Activated CD8-positive, alpha-beta memory T cell treated with anti-CD3 and anti-CD28 coated beads, Interleukin-2, amount 10 ng/mL, durations not matched to agents 7 days and 5 days (primary cell): ENCODE data around the gene CLDN15. TPM values are rescaled to one million over a fixed set of nuclear protein-coding genes. Genes with fewer than 3 reads are reported as not detected.
"Not testable (repeated sequence)": the region's sequence is repeated elsewhere in the genome, so short reads cannot be mapped to it uniquely, and the experiment has no call there.

Source experiments
- ATAC-seq: fragments of 150-1000 bp; cut with Tn5 transposase; one replicate; pipeline ENCODE4 v1.10.0; 2021; ENCODE audit warnings: moderate library complexity
- CTCF ChIA-PET: fragments of 350-600 bp; sonication (Branson Sonifier 250); formaldehyde crosslinking; loops from one replicate; lab custom pipeline; 2021; ENCODE audit warnings: antibody characterized with exemption; lab: Charles Lee
- DNase-seq: peaks from one replicate; pipeline ENCODE4 v3.0.0-alpha.2; 2020
- H3K27ac Mint-ChIP-seq: one replicate; pipeline ENCODE4 v1.8.0; 2021; ENCODE audit warnings: mild to moderate bottlenecking, mixed read lengths
- H3K27me3 Mint-ChIP-seq: one replicate; pipeline ENCODE4 v1.8.0; 2021; ENCODE audit warnings: mixed read lengths
- H3K36me3 Mint-ChIP-seq: one replicate; pipeline ENCODE4 v1.8.0; 2021; ENCODE audit warnings: mild to moderate bottlenecking, mixed read lengths
- H3K4me1 Mint-ChIP-seq: one replicate; pipeline ENCODE4 v1.8.0; 2021; ENCODE audit warnings: mixed read lengths
- H3K4me3 Mint-ChIP-seq: one replicate; pipeline ENCODE4 v1.8.0; 2021; ENCODE audit warnings: mild to moderate bottlenecking, moderate library complexity, mixed read lengths
- H3K9me3 Mint-ChIP-seq: one replicate; pipeline ENCODE4 v1.8.0; 2022; ENCODE audit warnings: low read depth, mixed read lengths
- total RNA-seq, 2 experiments: library from RNA; stranded (reverse); gene quantifications; one replicate each; pipeline ENCODE4 v1.2.3, GENCODE V29; 2021

Gene CLDN15
- total RNA-seq, 2 experiments from 2014 or later, result 21.6 TPM

DNA sequence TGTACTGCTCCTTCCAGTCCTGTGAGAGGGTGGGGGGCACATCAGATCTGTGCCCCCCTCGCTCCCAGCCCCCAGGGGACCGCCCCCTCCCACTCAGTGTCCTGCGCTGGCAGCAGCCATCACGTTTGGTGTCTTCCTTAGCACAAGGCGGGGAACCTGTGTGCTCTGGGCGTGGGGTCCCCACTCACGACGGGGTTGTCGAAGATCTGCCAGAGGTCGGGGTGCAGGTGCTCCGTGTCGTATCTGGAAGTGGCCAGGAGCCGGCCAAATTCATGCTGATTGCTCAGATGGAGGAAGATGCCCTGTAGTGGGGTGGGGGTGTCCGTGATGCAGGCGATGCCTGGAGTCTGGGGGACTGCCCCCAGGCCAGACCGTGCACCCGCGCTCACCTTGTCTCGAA, 27.5 kb downstream of the CLDN15 start:
- CTCF ChIA-PET, result interaction anchor here (0.5 to 1.3 kb wide), 3 partner anchors 17 to 67 kb away, joined by 3 to 4 read pairs (median 3); no protein-coding TSS in a partner anchor
- Mint-ChIP-seq H3K36me3 (no peaks in the 10 kb centered on the region), H3K27me3 (no peaks in the 10 kb centered on the region), H3K4me3 (no peak overlapping the region), H3K27ac (no peak overlapping the region), H3K9me3 (no peaks in the 10 kb centered on the region), H3K4me1 (no peaks in the 10 kb centered on the region)
- DNase-seq (no peak), ATAC-seq (no peak)

DNA sequence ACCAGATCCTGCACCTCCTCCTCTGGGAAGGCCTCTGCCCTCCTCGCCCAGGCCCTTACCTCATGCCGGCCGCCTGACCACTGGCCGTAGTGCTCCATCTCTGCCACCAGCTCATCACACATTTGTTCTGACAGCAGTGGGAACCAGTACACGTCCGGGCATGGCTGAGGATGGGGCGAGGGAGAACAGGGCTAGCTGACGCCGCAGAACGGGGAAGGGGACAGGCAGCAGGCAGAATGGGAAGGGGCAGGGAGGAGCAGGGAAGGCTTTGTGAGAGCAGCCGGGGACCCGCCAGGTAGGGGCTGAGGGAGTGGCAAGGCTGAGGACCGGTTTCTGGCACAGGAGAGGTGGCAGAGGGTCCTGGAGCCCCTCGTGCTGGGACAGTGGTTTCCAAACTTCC, 28.8 kb downstream of the CLDN15 start:
- Mint-ChIP-seq H3K36me3 (no peaks in the 10 kb centered on the region), H3K4me3 (no peak overlapping the region), H3K9me3 (no peaks in the 10 kb centered on the region), H3K27ac (no peak overlapping the region), H3K4me1 (no peaks in the 10 kb centered on the region), H3K27me3 (peaks cover 5% of the 10 kb centered on the region)
- no peak for DNase-seq
- ATAC-seq, result no peak
- CTCF ChIA-PET, result interaction anchor here (0.7 to 1.4 kb wide), 2 partner anchors 16 to 17 kb away, joined by 3 to 4 read pairs; no protein-coding TSS in a partner anchor

DNA sequence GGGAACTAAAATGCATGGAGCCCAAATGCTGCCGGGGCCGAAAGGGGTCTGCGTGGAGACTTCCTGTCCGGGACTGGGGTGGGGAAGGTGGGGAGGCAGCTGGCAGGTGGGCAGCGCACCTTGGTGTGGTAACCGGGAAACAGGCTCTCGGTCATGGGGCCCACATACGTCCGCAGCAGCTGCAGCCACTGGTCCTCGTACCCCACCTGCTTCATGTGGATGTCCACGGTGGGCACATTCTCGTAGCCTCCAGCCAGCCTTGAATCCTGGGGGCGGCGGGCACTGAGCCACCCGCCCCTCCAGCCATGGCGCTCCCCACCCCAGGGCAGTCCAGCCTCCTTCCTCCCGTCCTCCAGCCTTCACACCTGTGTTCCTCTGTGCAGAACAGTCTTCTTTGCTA, 30.1 kb downstream of the CLDN15 start:
- Mint-ChIP-seq H3K4me3 (no peak overlapping the region), H3K36me3 (no peaks in the 10 kb centered on the region), H3K27me3 (peaks cover 15% of the 10 kb centered on the region), H3K27ac (no peak overlapping the region), H3K9me3 (no peaks in the 10 kb centered on the region), H3K4me1 (no peaks in the 10 kb centered on the region)
- DNase-seq, result no peak
- CTCF ChIA-PET, result interaction anchor here (1.0 to 1.4 kb wide), 3 partner anchors 10 to 320 kb away, joined by 3 read pairs; partner anchors contain the start of genes PLOD3 and ZNHIT1
- no peak for ATAC-seq

DNA sequence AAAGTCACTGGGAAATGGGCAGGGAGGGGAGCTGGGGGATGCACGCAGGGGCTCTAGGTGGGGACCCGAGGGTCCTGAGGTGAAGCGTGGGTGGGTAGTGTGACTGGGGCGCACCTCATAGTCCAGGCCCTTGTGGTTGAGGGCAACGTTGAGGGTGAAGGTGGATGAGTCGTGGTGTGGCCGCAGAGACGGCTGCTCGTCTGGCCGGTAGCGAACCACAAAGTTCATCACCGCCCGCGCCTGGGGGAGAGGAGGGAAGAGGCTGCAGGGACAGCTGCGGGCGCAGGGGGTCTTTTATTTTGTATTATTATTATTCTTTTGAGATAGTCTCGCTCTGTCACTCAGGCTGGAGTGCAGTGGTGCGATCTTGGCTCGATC, 30.9 kb downstream of the CLDN15 start:
- CTCF ChIA-PET, result no interaction called here
- H3K27ac Mint-ChIP-seq, result no peak overlapping the region
- DNase-seq (no peak), ATAC-seq (no peak)
- no peaks in the 10 kb centered on the region for H3K36me3 Mint-ChIP-seq
- no peaks in the 10 kb centered on the region for H3K9me3 Mint-ChIP-seq
- peaks cover 21% of the 10 kb centered on the region for H3K27me3 Mint-ChIP-seq
- no peak overlapping the region for H3K4me3 Mint-ChIP-seq
- H3K4me1 Mint-ChIP-seq, result no peaks in the 10 kb centered on the region

DNA sequence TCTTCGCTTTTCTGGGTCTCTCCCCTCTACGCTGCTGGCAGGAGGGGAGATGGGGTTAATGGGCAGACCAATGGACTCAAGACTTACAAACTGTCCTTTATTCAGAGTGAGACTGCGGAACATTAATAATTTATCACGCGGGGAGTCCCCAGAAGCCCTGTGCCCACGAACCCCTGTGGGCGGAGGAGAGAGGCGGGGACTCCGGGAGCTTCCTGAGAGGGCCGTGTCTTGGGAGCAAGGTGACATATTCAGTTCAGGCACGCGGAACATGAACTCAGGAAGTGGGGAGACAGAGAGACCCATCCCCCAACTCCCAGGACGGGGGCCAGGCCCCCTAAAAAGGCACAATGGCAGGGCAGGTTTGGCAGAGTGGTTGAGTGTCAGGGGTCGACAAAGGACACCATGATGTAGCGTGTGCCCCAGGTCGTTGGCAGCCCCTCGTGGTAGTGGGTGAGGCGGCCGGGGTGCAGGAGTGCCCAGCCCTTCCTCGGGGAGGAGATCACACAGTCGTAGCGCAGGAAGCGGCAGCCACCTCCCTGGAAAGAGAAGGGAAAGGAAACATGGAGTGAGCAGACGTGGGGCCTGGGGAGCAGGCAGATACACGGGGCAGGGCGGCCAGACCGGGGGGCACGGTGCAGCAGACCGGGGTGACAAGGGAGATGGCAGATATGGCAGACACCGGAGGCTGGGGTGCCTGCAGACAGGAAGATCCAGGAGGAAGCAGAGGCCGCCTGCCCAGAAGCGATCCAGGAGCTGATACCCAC, 31.5 kb downstream of the CLDN15 start:
- H3K27ac Mint-ChIP-seq, result no peak overlapping the region
- no peak for DNase-seq
- no peak overlapping the region for H3K4me3 Mint-ChIP-seq
- peaks cover 27% of the 10 kb centered on the region for H3K27me3 Mint-ChIP-seq
- ATAC-seq, result no peak
- CTCF ChIA-PET, result interaction anchor here (0.6 to 1.5 kb wide), 3 partner anchors 12 to 14 kb away, joined by 3 to 4 read pairs (median 4); partner anchors contain the start of genes PLOD3 and ZNHIT1
- no peaks in the 10 kb centered on the region for H3K36me3 Mint-ChIP-seq
- no peaks in the 10 kb centered on the region for H3K4me1 Mint-ChIP-seq
- H3K9me3 Mint-ChIP-seq, result no peaks in the 10 kb centered on the region

DNA sequence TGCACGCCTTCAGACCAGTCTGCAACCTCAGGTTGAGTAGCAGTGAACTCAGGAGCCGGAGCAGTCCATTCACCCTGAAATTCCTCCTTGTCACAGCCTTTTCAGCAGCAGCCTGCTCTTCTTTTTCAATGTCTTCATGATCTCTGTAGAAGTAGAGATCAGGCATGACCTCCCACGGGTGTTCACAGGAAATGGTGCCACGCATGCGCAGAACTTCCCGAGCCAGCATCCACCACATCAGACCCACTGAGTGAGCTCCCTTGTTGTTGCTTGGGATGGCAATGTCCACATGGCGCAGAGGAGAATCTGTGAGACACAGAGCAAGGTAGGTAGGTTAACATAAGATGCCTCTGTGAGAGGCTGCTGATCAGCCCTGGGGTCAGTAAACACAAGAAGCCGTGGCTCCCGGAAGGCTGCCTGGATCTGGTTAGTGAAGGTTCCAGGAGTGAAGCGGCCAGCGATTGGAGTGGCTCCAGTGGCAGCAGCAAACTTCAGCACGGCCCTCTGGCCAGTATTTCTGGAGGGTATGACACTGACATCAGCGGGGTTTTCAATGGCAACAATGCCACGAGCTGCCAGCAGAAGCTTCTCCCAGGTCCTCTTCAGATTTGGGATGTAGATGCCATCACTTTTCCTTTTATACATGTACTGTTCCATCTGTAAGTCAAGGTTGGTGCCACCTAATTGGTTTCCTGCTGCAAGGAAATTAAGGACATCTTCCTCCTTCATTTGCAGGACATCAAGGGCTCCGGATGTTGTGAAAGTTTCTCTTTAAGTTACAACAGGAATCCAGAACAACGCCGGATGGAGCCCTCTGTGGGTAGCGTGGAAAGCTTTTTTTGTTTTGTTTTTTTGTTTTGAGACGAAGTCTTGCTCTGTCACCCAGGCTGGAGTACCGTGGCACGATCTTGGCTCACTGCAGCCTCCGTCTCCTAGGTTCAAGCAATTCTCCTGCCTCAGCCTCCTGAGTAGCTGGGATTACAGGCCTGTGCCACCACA, 33.6 kb downstream of the CLDN15 start:
- H3K4me1 Mint-ChIP-seq, DNase-seq, H3K27ac Mint-ChIP-seq, H3K9me3 Mint-ChIP-seq, H3K36me3 Mint-ChIP-seq, ATAC-seq, H3K4me3 Mint-ChIP-seq: not testable (repeated sequence)
- CTCF ChIA-PET, result interaction anchor here (1.0 to 3.5 kb wide), 4 partner anchors 11 to 79 kb away, joined by 4 to 18 read pairs (median 6); partner anchors contain the start of gene PLOD3
- peaks cover 39% of the 10 kb centered on the region for H3K27me3 Mint-ChIP-seq

DNA sequence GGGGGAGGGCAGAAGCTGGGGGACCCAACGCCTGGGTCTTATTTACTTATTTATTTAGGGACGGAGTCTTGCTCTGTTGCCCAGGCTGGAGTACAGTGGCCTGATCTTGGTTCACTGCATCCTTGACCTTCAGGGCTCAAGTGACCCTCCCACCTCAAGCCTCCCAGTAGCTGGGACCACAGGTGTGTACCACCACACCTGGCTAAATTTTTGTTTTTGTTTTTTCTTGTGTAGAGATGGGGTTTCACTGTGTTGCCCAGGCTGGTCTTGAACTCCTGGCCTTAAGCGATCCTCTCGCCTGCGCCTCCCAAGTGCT, 35.0 kb downstream of the CLDN15 start:
- H3K27ac Mint-ChIP-seq, result no peak overlapping the region
- H3K4me3 Mint-ChIP-seq, result no peak overlapping the region
- no peaks in the 10 kb centered on the region for H3K36me3 Mint-ChIP-seq
- peaks cover 42% of the 10 kb centered on the region for H3K27me3 Mint-ChIP-seq
- ATAC-seq, result no peak
- DNase-seq, result no peak
- CTCF ChIA-PET, result interaction anchor here (0.7 to 3.5 kb wide), 4 partner anchors 10 to 42 kb away, joined by 3 to 18 read pairs (median 3); partner anchors contain the start of gene FIS1
- no peaks in the 10 kb centered on the region for H3K9me3 Mint-ChIP-seq
- peaks cover 4% of the 10 kb centered on the region for H3K4me1 Mint-ChIP-seq

DNA sequence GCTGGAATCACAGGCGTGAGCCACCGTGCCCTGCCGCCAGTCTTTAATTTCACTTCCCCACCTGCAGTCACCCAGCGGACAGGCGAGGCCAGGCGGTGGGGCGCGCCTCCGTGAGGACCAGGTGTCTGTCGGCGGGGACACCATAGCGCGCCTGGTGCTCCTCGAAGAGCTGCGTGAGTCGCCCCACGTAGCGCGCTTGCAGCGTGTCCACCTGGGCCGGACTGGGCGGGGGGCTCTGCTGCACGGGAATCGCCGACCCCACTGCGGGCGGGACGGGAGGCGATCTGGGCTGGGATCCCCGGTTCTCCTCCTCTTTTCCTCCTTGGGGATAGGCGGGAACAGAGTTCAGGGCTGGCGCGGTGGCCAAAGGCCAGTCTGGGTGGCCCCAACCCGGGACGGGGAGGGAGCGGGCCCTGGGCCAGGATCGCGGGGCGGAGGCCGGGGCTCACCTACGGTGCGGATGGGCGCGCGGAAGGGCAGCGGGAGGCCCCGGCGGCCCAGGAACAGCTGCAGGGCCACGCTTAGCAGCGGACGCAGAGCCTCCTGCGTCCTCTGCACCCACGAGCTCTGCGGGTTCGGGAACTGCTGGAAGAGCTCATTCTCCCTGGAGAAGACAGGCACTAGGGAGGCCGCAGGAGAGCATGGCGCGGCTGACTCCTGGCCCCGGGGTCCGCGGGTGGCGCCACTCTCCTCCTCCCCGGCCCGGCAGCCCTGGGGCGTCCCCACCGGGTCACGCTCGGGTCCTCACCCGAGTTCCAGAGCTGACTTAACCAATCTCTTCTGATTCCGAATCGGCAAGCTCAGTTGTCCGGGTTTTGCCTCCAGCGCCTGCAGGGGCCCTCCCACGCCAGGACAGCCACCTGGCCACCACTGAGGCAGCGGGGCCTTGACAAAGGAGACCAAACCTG, 35.7 kb downstream of the CLDN15 start:
- no peak for ATAC-seq
- Mint-ChIP-seq H3K4me1 (peaks cover 4% of the 10 kb centered on the region), H3K36me3 (no peaks in the 10 kb centered on the region), H3K9me3 (no peaks in the 10 kb centered on the region), H3K27ac (no peak overlapping the region), H3K4me3 (no peak overlapping the region), H3K27me3 (peaks cover 42% of the 10 kb centered on the region)
- CTCF ChIA-PET, result interaction anchor here (0.7 to 3.5 kb wide), 5 partner anchors 9 to 43 kb away, joined by 3 to 18 read pairs (median 3); partner anchors contain the start of genes FIS1, PLOD3 and ZNHIT1
- no peak for DNase-seq

DNA sequence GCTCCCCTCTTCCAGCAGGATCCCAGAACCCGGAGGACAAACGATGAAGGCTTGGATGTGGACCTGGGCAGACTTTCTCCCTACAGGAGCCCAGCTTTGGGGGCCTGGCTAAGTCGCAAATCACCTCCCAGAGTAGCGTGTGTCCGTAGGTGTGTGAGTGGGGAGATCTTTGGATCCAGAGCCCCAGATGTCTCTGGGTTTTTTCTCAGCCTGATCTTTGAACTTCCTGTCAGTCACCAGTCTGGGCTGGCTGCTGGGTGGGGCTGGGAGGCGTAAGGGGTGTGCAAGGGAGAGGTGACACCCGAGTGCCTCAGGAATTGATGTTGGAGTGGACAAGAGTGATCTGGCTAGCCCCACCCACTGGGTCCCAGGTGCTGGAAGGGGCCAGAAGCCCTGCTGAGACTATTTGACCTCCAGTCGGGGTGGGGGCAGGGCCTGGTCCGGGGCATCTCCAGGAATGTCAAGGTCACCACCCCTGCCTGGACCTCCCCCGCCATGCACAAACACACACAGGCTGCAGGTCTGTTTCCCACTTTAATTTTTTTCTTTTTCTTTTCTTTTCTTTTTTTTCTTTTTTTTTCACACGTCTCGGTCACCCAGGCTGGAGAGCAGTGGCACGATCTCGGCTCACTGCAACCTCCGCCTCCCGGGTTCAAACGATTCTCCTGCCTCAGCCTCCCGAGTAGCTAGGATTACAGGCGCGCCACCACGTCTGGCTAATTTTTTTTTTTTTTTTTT, 36.6 kb downstream of the CLDN15 start, which contains the start of gene MOGAT3:
MOGAT3 (minus strand) TSS at position 175 of the 738 bp plus-strand sequence. CDS start 182 bp downstream, outside the sequence.
- Mint-ChIP-seq H3K36me3 (no peaks in the 10 kb centered on the region), H3K4me1 (peaks cover 4% of the 10 kb centered on the region), H3K4me3 (no peak within 1 kb of the TSS), H3K9me3 (no peaks in the 10 kb centered on the region), H3K27me3 (peaks cover 42% of the 10 kb centered on the region), H3K27ac (no peak within 1 kb of the TSS)
- CTCF ChIA-PET, result interaction anchor here (0.9 to 3.5 kb wide), 3 partner anchors 8 to 57 kb away, joined by 3 to 18 read pairs (median 4); partner anchors contain the start of genes PLOD3 and ZNHIT1
- DNase-seq (no peak), ATAC-seq (no peak)

DNA sequence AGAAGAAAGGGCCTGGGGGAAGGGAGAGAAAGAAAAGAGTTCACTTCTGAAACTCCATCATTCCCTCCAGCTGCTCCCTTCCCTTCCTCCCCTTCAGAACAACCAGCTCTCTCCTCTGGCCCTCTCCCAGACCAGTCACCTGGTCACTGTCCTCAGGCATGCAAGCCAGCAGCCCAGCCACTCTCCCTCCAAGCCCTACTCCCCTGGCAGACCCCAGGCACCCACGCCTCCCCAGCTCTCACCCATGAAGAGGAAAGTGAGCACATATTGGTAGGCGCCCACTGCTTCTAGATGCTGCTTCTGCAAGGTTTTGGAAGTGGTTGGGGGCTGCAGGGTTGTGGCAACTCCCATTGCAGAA, 37.1 kb downstream of the CLDN15 start:
- Mint-ChIP-seq H3K9me3 (no peaks in the 10 kb centered on the region), H3K27ac (no peak overlapping the region), H3K4me1 (peaks cover 4% of the 10 kb centered on the region), H3K36me3 (no peaks in the 10 kb centered on the region), H3K4me3 (no peak overlapping the region), H3K27me3 (peaks cover 42% of the 10 kb centered on the region)
- no peak for ATAC-seq
- CTCF ChIA-PET, result interaction anchor here (0.7 to 1.5 kb wide), 3 partner anchors 17 to 97 kb away, joined by 3 to 4 read pairs (median 3); partner anchors contain the start of genes PLOD3 and ZNHIT1
- DNase-seq, result no peak

DNA sequence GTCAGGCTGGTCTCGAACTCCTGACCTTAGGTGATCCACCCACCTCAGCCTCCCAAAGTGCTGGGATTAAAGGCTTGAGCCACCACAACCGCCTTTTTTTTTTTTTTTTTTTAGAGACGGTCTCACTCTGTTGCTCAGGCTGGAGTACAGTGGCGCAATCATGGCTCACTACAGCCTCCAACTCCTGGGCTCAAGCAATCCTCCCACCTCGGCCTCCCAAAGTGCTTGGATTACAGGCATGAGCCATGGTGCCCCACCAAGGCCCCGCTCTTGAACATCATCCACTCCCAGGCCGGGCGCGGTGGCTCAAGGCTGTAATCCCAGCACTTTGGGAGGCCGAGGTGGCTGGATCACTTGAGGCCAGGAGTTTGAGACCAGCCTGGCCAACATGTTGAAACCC, 38.1 kb downstream of the CLDN15 start:
- H3K4me3 Mint-ChIP-seq, ATAC-seq, H3K4me1 Mint-ChIP-seq, H3K36me3 Mint-ChIP-seq, DNase-seq, H3K27ac Mint-ChIP-seq, H3K9me3 Mint-ChIP-seq, CTCF ChIA-PET: not testable (repeated sequence)
- peaks cover 42% of the 10 kb centered on the region for H3K27me3 Mint-ChIP-seq

DNA sequence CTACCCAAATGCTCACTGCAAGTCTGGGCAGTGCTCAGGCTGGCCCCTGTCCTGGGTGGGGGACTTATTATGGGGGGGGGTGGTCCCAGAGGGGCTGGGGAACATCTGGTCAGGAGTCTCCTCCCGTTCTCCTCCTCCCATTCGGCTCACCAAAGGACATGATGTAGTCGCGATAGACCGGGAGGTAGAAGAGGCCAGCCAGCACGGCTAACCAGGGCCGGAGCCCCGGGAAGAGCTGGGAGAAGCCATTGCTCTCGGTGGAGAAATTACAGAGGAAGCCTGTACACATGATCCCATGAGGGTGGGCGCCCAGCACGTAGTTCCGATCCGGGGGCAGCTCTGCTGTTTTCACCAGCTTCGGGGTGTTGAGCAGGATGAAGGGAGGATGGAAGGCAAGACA, 39.1 kb downstream of the CLDN15 start:
- H3K9me3 Mint-ChIP-seq, result no peaks in the 10 kb centered on the region
- DNase-seq (no peak), ATAC-seq (no peak)
- H3K27me3 Mint-ChIP-seq, result peaks cover 36% of the 10 kb centered on the region
- peaks cover 4% of the 10 kb centered on the region for H3K4me1 Mint-ChIP-seq
- no peak overlapping the region for H3K4me3 Mint-ChIP-seq
- CTCF ChIA-PET, result no interaction called here
- H3K27ac Mint-ChIP-seq, result no peak overlapping the region
- H3K36me3 Mint-ChIP-seq, result no peaks in the 10 kb centered on the region
